HG02610 (cell line): Measurements from ENCODE around the gene LMO1.

Experiments used
- ATAC-seq: cut with Tn5 transposase; IDR thresholded peaks from one replicate; pipeline ENCODE4 v1.9.1; 2021; ENCODE audit warnings: mild to moderate bottlenecking, moderate library complexity; ENCODE audit not compliant: unreplicated experiment

LMO1 gene

GRCh38 chr11:8229299-8230177 is 34.1 kb downstream of the LMO1 start:
- no peak for ATAC-seq

- no peak for ATAC-seq
Observed at GRCh38 chr11:8228231-8228630, 35.4 kb downstream of the LMO1 start.

- no peak for ATAC-seq
Observed at GRCh38 chr11:8227156-8228152, 36.2 kb downstream of the LMO1 start.

- ATAC-seq: no peak
Observed at GRCh38 chr11:8225589-8226036, 38.1 kb downstream of the LMO1 start.

GRCh38 chr11:8224711-8225110 is 39.0 kb downstream of the LMO1 start:
- no peak for ATAC-seq

- no peak for ATAC-seq
Observed at GRCh38 chr11:8224161-8224591, 39.5 kb downstream of the LMO1 start.

- ATAC-seq: no peak
Observed at GRCh38 chr11:8223513-8223900, 40.2 kb downstream of the LMO1 start.

- ATAC-seq: no peak
Observed at GRCh38 chr11:8222820-8223512, 40.7 kb downstream of the LMO1 start.

- no peak for ATAC-seq
Observed at GRCh38 chr11:8221917-8222495, 41.7 kb downstream of the LMO1 start.

GRCh38 chr11:8221046-8221723 is 42.5 kb downstream of the LMO1 start:
- ATAC-seq: no peak

- no peak for ATAC-seq
Observed at GRCh38 chr11:8220261-8221045, 43.2 kb downstream of the LMO1 start.

GRCh38 chr11:8219257-8220021 is 44.2 kb downstream of the LMO1 start:
- ATAC-seq: no peak

GRCh38 chr11:8218840-8219239 is 44.8 kb downstream of the LMO1 start:
- no peak for ATAC-seq

GRCh38 chr11:8218409-8218808 is 45.3 kb downstream of the LMO1 start:
- no peak for ATAC-seq

GRCh38 chr11:8217926-8218325 is 45.8 kb downstream of the LMO1 start:
- ATAC-seq: no peak

- ATAC-seq: no peak
Observed at GRCh38 chr11:8217136-8217535, 46.5 kb downstream of the LMO1 start.

- ATAC-seq: no peak
Observed at GRCh38 chr11:8213376-8213775, 50.3 kb downstream of the LMO1 start.

- ATAC-seq: no peak
Observed at GRCh38 chr11:8209208-8209807, 54.4 kb downstream of the LMO1 start.
